HL-60 (cell line): Measurements from ENCODE around the gene ARL14EP.

Experiments
- DNase-seq, 2 experiments: peaks; one replicate each; pipeline ENCODE4 v3.0.0-alpha.2; 2010 to 2020; ENCODE audit warnings: low read depth in 1 of 2, low spot score in 1 of 2
- H3K27ac ChIP-seq: fragments of 250-450 bp; sonication (Bioruptor Pico); replicated peaks from 2 replicates; pipeline ENCODE4 v1.5.1; 2020; ENCODE audit warnings: mild to moderate bottlenecking, moderate library complexity
- H3K27me3 ChIP-seq: fragments of 250-450 bp; sonication (Bioruptor Pico); 2 replicates; pipeline ENCODE4 v1.5.1; 2021; ENCODE audit warnings: mild to moderate bottlenecking, moderate library complexity; ENCODE audit not compliant: insufficient read depth, poor library complexity, severe bottlenecking
- H3K4me3 ChIP-seq: replicated peaks from 2 replicates; pipeline ENCODE4 v1.5.1; 2011; ENCODE audit warnings: mild to moderate bottlenecking, control low read depth, low read length; ENCODE audit not compliant: insufficient read depth
- GABPA ChIP-seq: IDR thresholded peaks from 2 replicates; pipeline ENCODE4 v1.6.1; 2012; ENCODE audit warnings: low read depth
- POLR2AphosphoS5 ChIP-seq: IDR thresholded peaks from 2 replicates; pipeline ENCODE4 v1.6.1; 2012; ENCODE audit warnings: low read depth
- SPI1 ChIP-seq: IDR thresholded peaks from 2 replicates; pipeline ENCODE4 v1.6.1; 2012; ENCODE audit warnings: low read depth, mild to moderate bottlenecking, borderline replicate concordance
- TF ChIP-seq, protein P1 (sequence below): IDR thresholded peaks from 2 replicates; pipeline ENCODE4 v1.6.1; 2012; ENCODE audit warnings: low read depth; ENCODE audit not compliant: insufficient replicate concordance
- TF ChIP-seq, protein P2 (sequence below): IDR thresholded peaks from one replicate; pipeline ENCODE4 v1.5.1; 2011; ENCODE audit warnings: low read length, control low read depth, inconsistent platforms; ENCODE audit not compliant: insufficient read depth

ARL14EP gene

GRCh38 chr11:30370164-30370563 is 47.3 kb downstream of the ARL14EP start:
- TF ChIP-seq, protein P1, sequence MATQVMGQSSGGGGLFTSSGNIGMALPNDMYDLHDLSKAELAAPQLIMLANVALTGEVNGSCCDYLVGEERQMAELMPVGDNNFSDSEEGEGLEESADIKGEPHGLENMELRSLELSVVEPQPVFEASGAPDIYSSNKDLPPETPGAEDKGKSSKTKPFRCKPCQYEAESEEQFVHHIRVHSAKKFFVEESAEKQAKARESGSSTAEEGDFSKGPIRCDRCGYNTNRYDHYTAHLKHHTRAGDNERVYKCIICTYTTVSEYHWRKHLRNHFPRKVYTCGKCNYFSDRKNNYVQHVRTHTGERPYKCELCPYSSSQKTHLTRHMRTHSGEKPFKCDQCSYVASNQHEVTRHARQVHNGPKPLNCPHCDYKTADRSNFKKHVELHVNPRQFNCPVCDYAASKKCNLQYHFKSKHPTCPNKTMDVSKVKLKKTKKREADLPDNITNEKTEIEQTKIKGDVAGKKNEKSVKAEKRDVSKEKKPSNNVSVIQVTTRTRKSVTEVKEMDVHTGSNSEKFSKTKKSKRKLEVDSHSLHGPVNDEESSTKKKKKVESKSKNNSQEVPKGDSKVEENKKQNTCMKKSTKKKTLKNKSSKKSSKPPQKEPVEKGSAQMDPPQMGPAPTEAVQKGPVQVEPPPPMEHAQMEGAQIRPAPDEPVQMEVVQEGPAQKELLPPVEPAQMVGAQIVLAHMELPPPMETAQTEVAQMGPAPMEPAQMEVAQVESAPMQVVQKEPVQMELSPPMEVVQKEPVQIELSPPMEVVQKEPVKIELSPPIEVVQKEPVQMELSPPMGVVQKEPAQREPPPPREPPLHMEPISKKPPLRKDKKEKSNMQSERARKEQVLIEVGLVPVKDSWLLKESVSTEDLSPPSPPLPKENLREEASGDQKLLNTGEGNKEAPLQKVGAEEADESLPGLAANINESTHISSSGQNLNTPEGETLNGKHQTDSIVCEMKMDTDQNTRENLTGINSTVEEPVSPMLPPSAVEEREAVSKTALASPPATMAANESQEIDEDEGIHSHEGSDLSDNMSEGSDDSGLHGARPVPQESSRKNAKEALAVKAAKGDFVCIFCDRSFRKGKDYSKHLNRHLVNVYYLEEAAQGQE = no peak
- TF ChIP-seq GABPA (no peak), POLR2AphosphoS5 (no peak), SPI1 (no peak)
- TF ChIP-seq, protein P2, sequence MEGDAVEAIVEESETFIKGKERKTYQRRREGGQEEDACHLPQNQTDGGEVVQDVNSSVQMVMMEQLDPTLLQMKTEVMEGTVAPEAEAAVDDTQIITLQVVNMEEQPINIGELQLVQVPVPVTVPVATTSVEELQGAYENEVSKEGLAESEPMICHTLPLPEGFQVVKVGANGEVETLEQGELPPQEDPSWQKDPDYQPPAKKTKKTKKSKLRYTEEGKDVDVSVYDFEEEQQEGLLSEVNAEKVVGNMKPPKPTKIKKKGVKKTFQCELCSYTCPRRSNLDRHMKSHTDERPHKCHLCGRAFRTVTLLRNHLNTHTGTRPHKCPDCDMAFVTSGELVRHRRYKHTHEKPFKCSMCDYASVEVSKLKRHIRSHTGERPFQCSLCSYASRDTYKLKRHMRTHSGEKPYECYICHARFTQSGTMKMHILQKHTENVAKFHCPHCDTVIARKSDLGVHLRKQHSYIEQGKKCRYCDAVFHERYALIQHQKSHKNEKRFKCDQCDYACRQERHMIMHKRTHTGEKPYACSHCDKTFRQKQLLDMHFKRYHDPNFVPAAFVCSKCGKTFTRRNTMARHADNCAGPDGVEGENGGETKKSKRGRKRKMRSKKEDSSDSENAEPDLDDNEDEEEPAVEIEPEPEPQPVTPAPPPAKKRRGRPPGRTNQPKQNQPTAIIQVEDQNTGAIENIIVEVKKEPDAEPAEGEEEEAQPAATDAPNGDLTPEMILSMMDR = no peak
- Histone ChIP-seq H3K27me3 (no peaks in the 10 kb centered on the region), H3K27ac (no peak overlapping the region), H3K4me3 (no peak overlapping the region)
- no peak for DNase-seq

- DNase-seq = no peak
- H3K27me3 ChIP-seq = no peaks in the 10 kb centered on the region
- TF ChIP-seq, protein P2 = no peak
- TF ChIP-seq SPI1 (no peak), POLR2AphosphoS5 (no peak), GABPA (no peak)
- TF ChIP-seq, protein P1 = no peak
- H3K27ac ChIP-seq = no peak overlapping the region
- H3K4me3 ChIP-seq = no peak overlapping the region
These were observed 54.4 kb downstream of the ARL14EP start for GRCh38 chr11:30377347-30377746.

GRCh38 chr11:30380846-30381245 is 57.9 kb downstream of the ARL14EP start:
- TF ChIP-seq POLR2AphosphoS5 (no peak), GABPA (no peak), SPI1 (no peak)
- TF ChIP-seq, protein P2 = no peak
- TF ChIP-seq, protein P1 = no peak
- no peak for DNase-seq
- Histone ChIP-seq H3K27ac (no peak overlapping the region), H3K4me3 (no peak overlapping the region), H3K27me3 (no peaks in the 10 kb centered on the region)
